Adrenal gland (tissue), 12 donors: ENCODE results near the gene BRAF. TPM values are rescaled to one million over a fixed set of nuclear protein-coding genes. Genes with fewer than 3 reads are reported as not detected.

Source experiments
- DNase-seq, 7 donors: peaks; one replicate each; pipeline ENCODE4 v3.0.0-alpha.2; 2019 to 2020
- H3K27ac ChIP-seq, 5 donors: fragments of 200-600 bp; sonication (generic) in 4 of 5; 1 replicate in 3 of 5; 2 replicates in 2 of 5; pipeline versions ENCODE4 v1.5.1 to v1.8.0; 2016 to 2020; ENCODE audit warnings: mild to moderate bottlenecking in 1 of 5
- H3K27me3 ChIP-seq: fragments of 200-600 bp; 2 replicates; pipeline ENCODE4 v1.8.0; 2021
- H3K36me3 ChIP-seq, 2 donors: fragments of 200-600 bp; replicated peaks in 1 of 2; 1 replicate in 1 of 2; 2 replicates in 1 of 2; pipeline versions ENCODE4 v1.5.1 to v1.8.0; 2018 to 2022
- H3K4me1 ChIP-seq, 2 donors: fragments of 200-600 bp; replicated peaks in 1 of 2; 1 replicate in 1 of 2; 2 replicates in 1 of 2; pipeline versions ENCODE4 v1.5.1 to v1.8.0; 2018 to 2021
- H3K4me3 ChIP-seq, 4 donors: fragments of 200-600 bp; sonication (generic) in 3 of 4; one replicate each; pipeline ENCODE4 v1.5.1; 2016 to 2018
- H3K9me3 ChIP-seq, 3 donors: fragments of 200-600 bp; sonication (generic) in 1 of 3; replicated peaks in 1 of 3; 1 replicate in 2 of 3; 2 replicates in 1 of 3; pipeline versions ENCODE4 v1.5.1 to v1.8.0; 2016 to 2021
- POLR2A ChIP-seq, 2 donors: fragments of 450-650 bp; IDR thresholded peaks; one replicate each; pipeline ENCODE4 v1.6.1; 2017; ENCODE audit warnings: antibody characterized with exemption in 2 of 2, mild to moderate bottlenecking in 2 of 2, moderate library complexity in 1 of 2
- WGBS, 4 donors: extraction: QIAGEN DNeasy Blood & Tissue Kit in 2 of 4; methylation state at CpG; one replicate each; pipeline versions ENCODE4 v1.1.5 to v1.1.7; 2013 to 2017; 5-methylcytosine and 5-hydroxymethylcytosine counted together
- intact Hi-C, 2 donors: fragments of 100-400 bp; cut with DNase I; formaldehyde crosslinking; loops; one replicate each; pipeline versions ENCODE4 v1.14.1 to v1.15.0; 2022 to 2023
- polyA plus RNA-seq, 3 donors: library from polyadenylated mRNA; stranded (reverse); fragments of 200-250 nt in 2 of 3; fragments of 350-450 nt in 1 of 3; fragmentation: Illumina TruSeq in 1 of 3; extraction: RNeasy Lipid Tissue Mini Kit (QIAGEN cat#74804) in 1 of 3; gene quantifications; one replicate each; pipeline ENCODE4 v1.2.3, GENCODE V29; 2013 to 2014
- total RNA-seq, 9 donors: library from RNA; depleted of rRNA in 4 of 9; stranded (reverse); fragments of >200 nt in 4 of 9; fragments of 120-200 nt in 1 of 9; fragmentation: NEBNext Ultra II Directional in 1 of 9; extraction: Animal tissue kit (Norgen Biotek cat#: 25700) in 1 of 9; gene quantifications; one replicate each; pipeline versions ENCODE4 v1.1.0 to v1.2.4, GENCODE V29; 2013 to 2023
- TF ChIP-seq, protein P1 (sequence below), 6 experiments: fragments of 450-650 bp in 4 of 6; fragments of 200-600 bp in 2 of 6; sonication (generic) in 1 of 6; IDR thresholded peaks; 1 replicate in 5 of 6; 2 replicates in 1 of 6; pipeline versions ENCODE4 v1.5.1 to v1.8.0; 2016 to 2021; ENCODE audit warnings: antibody characterized with exemption in 6 of 6, mild to moderate bottlenecking in 2 of 6, moderate library complexity in 1 of 6
- donor health status: healthy with polysubstance abuse.
- donor health status: Bipolar disorder and iron deficiency.
- donor health status: DM: yes; HTN: yes; CAD: no.
- donor health status: DM: no; HTN: no; CAD: no.
- donor health status: DM: no; HTN: no; CAD: no.
- donor health status: DM: yes; HTN: yes; CAD: no.

Gene BRAF
- total and polyA plus RNA-seq, 12 donors, result 5.0 to 50.3 (median 25.5) TPM

DNA sequence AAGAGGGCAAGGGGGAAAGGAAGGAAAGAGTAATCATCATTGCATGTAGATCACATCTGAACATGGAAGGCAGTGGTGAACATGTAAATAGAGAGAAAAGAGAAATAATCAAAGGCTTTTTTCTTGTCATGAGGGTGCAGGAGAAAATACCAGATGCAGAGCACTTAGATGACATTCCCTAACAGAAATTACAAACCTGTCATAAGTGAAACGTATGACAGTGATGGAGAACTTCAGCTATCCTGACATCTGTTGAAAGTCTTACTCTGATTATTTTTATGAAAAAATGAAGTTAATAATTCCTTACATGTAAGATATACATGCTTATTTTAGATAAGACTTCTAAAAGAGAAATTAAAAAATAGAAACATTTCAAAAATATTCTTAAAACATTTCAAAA, 54.7 kb downstream of the BRAF start:
- DNase-seq, result no peak
- 68 to 78% (median 69%) methylated on average over 1 of the region's 1 CpG for WGBS, 4 donors
- Histone ChIP-seq H3K27ac (no peak overlapping the region), H3K36me3 (no peaks in the 10 kb centered on the region), H3K4me3 (no peak overlapping the region), H3K4me1 (no peaks in the 10 kb centered on the region), H3K9me3 (no peaks in the 10 kb centered on the region), H3K27me3 (no peaks in the 10 kb centered on the region)
- TF ChIP-seq, protein P1, sequence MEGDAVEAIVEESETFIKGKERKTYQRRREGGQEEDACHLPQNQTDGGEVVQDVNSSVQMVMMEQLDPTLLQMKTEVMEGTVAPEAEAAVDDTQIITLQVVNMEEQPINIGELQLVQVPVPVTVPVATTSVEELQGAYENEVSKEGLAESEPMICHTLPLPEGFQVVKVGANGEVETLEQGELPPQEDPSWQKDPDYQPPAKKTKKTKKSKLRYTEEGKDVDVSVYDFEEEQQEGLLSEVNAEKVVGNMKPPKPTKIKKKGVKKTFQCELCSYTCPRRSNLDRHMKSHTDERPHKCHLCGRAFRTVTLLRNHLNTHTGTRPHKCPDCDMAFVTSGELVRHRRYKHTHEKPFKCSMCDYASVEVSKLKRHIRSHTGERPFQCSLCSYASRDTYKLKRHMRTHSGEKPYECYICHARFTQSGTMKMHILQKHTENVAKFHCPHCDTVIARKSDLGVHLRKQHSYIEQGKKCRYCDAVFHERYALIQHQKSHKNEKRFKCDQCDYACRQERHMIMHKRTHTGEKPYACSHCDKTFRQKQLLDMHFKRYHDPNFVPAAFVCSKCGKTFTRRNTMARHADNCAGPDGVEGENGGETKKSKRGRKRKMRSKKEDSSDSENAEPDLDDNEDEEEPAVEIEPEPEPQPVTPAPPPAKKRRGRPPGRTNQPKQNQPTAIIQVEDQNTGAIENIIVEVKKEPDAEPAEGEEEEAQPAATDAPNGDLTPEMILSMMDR (IDR thresholded peaks at IDR 0.05), result no peak
- TF ChIP-seq POLR2A (IDR thresholded peaks at IDR 0.05), result no peak
- intact Hi-C loops, result no loop called here

DNA sequence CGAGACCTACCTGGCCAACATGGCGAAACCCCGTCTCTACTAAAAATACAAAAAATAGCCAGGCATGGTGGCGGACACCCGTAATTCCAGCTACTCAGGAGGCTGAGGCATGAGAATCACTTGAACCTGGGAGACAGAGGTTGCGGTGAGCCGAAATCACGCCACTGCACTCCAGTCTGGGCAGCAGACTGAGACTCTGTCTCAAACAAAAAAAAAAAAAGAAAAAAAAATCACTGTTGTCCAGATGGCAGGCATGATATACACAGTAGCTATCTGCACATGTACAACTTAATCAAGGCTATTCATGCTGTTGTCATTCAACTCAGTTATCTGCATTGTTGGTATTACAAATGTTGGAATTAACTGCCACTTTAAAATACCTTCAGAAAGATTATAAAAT, 55.3 kb downstream of the BRAF start:
- 89 to 96% (median 90%) methylated on average over 8 of the region's 8 CpGs for WGBS, 4 donors
- Histone ChIP-seq H3K27me3 (no peaks in the 10 kb centered on the region), H3K36me3 (no peaks in the 10 kb centered on the region), H3K4me1 (no peaks in the 10 kb centered on the region), H3K9me3 (no peaks in the 10 kb centered on the region), H3K27ac (no peak overlapping the region), H3K4me3 (no peak overlapping the region)
- no peak for DNase-seq
- TF ChIP-seq POLR2A (IDR thresholded peaks at IDR 0.05), result no peak
- TF ChIP-seq, protein P1 (IDR thresholded peaks at IDR 0.05), result no peak
- intact Hi-C loops, result no loop called here

DNA sequence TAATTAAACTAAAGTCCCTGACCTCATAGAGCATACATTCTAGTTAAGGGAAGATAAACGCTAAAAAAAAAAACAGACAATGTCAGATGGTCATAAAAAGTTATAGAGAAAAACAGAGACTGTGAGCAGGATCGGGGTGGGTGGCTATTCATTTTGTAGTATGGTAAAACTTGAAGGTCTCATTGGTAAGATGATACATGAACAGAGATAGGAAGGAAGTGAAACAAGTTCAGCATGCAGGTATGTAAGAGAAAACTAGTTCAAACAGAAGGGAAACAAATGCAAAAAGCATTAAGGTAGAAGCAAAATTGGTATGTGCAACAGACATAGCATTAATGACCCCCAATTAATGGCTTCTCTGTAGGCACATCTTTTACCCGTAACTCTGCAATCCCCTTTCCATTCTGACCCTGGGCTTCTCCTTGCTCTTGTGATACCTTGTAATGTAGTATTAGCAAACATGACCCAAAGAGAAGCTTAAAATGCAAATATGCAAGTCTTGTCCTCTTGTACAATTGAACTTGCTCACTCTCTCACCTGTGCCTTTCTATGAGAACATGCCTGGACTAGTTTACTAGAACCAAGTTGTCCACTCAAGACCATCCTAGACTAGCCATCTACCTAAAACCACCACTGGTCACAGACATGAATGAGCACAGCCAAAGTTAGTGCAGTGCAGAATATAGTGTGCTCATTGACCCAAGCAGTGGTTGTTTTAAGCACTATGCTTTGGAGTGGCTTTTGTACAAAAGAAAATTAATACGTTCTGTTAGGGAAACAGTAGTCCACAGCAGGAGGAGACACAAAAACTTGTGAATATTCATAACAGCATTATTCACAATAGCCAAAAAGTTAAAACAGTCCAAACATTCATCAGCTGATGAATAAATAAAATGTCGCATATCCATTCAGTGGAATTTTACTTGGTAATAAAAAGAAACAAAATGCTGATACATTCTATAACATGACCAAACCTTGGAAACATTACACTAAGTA, 57.0 kb downstream of the BRAF start:
- Histone ChIP-seq H3K27ac (no peak overlapping the region), H3K36me3 (no peaks in the 10 kb centered on the region), H3K4me3 (no peak overlapping the region), H3K27me3 (no peaks in the 10 kb centered on the region), H3K9me3 (no peaks in the 10 kb centered on the region), H3K4me1 (no peaks in the 10 kb centered on the region)
- no peak for DNase-seq
- intact Hi-C loops, result no loop called here
- no peak for TF ChIP-seq POLR2A (IDR thresholded peaks at IDR 0.05)
- TF ChIP-seq, protein P1 (IDR thresholded peaks at IDR 0.05), result no peak
- 92 to 97% (median 94%) methylated on average over 5 of the region's 5 CpGs for whole genome bisulfite sequencing, 4 donors

DNA sequence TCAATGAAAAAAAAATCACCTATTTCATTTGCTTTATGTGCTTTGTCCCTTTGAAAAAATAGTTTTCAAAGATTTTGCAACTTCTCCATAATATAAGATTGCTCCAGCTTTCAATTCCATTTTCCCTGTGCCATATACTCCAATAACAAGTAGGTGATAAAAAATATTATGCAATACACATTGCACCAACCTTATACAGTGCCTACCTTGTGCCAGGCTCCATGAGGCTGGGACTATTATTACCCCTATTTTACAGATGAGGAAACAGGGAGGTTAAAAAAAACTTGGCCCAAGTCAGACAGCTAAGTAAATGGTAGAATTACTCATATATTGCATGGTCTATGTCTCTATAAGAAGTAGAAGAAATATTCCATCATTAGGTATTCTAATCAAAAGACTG, 57.8 kb downstream of the BRAF start:
- H3K27ac ChIP-seq, result no peak overlapping the region
- no peaks in the 10 kb centered on the region for H3K9me3 ChIP-seq
- intact Hi-C loops, result no loop called here
- DNase-seq, result no peak
- no peaks in the 10 kb centered on the region for H3K36me3 ChIP-seq
- H3K4me3 ChIP-seq, result no peak overlapping the region
- no peaks in the 10 kb centered on the region for H3K4me1 ChIP-seq
- H3K27me3 ChIP-seq, result no peaks in the 10 kb centered on the region
- TF ChIP-seq POLR2A (IDR thresholded peaks at IDR 0.05), result no peak
- TF ChIP-seq, protein P1 (IDR thresholded peaks at IDR 0.05), result no peak
